Renal pelvis (tissue), 4 donors: ENCODE measurements around the gene SPAAR. TPM values are rescaled to one million over a fixed set of nuclear protein-coding genes. Genes with fewer than 3 reads are reported as not detected.
A peak's percentile ranks its signal among the peaks of the same experiment; 100 is the strongest.
"Not testable (repeated sequence)": the region's sequence is repeated elsewhere in the genome, so short reads cannot be mapped to it uniquely, and the experiment has no call there.

ENCODE experiments used
- DNase-seq: peaks from one replicate; pipeline ENCODE4 v3.0.0-alpha.2; 2013
- polyA plus RNA-seq, 3 donors: library from polyadenylated mRNA; unstranded; fragments of 120-200 nt; gene quantifications; one replicate each; pipeline ENCODE4 v1.2.1, GENCODE V29; 2013; ENCODE audit not compliant: insufficient read length in 3 of 3

SPAAR gene
- polyA plus RNA-seq, 3 donors, result 1.3 to 1.9 (median 1.8) TPM

DNA sequence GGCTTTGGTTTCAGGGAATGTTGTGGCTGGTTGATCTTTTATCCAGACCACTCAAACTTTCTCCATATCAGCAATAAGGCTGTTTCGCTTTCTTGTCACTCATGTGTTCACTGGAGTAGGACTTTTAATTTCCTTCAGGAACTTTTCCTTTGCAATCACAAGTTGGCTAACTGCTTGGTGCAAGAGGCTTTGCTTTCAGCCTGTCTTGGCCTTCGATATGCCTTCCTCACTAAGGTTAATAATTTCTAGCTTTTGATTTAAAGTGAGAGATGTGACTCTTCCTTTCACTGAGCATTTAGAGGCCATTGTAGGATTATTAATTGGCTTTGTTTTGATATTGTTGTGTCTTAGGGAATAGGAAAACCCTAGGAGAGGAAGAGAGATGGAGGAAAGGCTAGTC lies 10.3 kb upstream of the SPAAR start:
- no peak for DNase-seq

GRCh38 chr9:35903049-35903448 lies 6.2 kb upstream of the SPAAR start:
- peak; percentile 77 for DNase-seq

- DNase-seq, result no peak
Observed at GRCh38 chr9:35904338-35904737, 5.0 kb upstream of the SPAAR start.

DNA sequence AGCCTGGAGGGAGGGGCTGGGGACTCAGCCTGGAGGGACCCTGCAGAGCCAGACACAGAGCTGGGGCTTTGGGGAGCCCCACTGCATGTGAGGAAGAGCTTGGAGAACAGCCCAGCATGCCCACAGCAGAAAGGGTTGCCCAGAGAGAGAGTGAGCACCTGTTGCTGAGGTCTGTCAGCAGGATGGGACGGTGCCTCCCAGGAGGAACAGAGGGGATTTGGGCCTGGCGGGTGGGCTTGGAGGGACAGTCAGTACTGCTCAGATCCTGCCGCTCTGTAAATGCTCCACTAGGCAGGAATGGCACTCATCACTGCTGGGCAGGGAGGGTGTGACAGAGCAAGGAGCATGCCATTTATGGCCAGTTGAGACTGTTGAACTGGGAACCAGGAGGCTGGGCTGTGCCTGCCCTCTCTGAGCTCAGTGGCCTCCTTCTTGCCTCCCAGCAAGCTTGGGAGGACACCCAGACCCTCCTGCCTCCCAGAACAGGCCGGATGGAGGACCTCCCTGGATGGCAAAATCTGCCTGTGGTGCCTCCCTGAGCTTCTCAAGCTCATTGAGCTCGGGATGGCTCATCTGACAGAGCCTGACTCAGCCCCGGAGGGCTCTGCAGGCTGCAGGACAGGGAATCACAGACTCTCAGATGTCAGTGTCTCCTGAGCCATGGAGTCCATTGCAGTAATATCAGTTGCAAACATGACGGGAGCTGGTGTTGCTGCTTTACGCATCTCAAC lies 4.1 kb upstream of the SPAAR start:
- DNase-seq, result no peak

GRCh38 chr9:35905912-35906679 lies 3.2 kb upstream of the SPAAR start, which contains the start of gene HRCT1:
TSS of gene HRCT1 (plus strand) at chr9:35906202. CDS start at chr9:35906288, 86 bp downstream.
- DNase-seq, result peak; percentile 70

DNA sequence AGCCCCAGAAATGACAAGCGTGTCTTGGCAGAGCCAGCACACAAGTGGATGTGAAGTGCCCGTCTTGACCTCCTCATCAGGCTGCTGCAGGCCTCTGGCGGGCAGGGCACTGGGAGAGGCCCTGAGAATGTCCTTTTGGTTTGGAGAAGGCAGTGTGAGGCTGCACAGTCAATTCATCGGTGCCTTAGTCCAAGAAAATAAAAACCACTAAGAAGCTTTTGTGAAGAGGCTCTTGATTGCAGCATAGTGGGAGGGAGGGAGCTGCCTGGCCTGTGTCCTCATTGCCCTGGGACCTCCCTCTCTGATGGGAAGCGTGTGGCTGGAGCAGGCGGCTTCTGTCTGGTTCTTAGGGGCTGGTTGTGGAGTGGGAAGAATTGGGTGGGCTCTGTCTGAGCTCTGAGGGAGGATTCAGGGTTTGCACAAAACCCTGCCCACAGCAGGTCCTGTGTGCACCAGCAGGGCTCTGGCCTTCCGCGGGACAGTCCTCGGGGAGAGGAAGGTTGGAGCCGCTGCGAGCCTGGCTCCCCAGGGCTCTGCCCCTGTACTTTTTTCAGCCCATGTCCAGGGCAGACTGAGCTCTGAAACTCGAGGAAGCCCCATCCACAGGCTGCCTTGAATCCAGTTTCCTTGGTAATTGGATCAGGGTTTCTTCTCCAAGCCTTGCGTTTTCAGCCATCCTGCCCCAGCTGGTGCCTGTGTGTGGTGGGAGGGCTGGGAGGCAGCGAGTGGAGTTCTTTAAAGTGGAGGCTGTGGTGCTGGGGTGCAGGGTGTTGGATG lies 2.2 kb upstream of the SPAAR start:
- no peak for DNase-seq

DNA sequence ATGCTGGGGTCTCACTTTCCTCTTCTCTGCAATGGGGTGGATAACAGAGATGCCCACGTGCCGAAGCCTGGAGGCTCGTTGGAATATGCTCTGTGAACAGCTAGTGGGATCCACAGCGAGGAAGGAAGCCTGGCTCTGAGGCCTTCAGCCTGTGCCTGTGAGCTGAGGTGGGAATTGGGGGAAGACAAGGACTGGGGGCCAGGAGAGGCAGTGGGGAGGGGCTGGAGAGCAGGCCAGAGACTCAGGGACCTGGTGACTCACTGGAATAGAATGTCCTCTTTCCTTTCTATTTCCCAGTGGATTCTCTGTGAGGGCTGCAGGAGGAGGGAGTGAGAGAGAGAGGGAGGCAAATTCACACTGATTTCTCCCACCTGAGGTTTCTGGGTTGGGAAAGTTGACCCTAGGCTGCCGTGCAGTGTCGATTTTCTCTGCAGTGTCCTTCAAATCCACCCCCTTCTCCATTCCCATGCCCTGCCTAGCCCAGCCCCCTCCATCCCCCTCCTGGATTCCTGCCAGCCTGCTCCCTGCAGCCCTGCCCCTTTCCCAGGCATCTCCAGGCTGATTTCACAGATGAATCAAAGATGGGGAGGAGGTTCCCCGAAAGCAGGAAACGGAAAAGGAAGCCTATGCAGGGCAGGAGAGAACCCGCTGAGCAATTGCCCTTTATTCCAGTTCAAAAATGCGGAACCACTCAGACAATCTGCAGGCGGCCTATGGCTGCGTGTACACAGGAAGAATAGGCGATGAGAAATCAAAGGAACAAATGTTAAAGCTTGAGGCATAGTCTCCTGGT lies 1.4 kb upstream of the SPAAR start:
- peak; percentile 62 for DNase-seq

GRCh38 chr9:35908504-35909125 lies 675 bp upstream of the SPAAR start:
- DNase-seq, result no peak

DNA sequence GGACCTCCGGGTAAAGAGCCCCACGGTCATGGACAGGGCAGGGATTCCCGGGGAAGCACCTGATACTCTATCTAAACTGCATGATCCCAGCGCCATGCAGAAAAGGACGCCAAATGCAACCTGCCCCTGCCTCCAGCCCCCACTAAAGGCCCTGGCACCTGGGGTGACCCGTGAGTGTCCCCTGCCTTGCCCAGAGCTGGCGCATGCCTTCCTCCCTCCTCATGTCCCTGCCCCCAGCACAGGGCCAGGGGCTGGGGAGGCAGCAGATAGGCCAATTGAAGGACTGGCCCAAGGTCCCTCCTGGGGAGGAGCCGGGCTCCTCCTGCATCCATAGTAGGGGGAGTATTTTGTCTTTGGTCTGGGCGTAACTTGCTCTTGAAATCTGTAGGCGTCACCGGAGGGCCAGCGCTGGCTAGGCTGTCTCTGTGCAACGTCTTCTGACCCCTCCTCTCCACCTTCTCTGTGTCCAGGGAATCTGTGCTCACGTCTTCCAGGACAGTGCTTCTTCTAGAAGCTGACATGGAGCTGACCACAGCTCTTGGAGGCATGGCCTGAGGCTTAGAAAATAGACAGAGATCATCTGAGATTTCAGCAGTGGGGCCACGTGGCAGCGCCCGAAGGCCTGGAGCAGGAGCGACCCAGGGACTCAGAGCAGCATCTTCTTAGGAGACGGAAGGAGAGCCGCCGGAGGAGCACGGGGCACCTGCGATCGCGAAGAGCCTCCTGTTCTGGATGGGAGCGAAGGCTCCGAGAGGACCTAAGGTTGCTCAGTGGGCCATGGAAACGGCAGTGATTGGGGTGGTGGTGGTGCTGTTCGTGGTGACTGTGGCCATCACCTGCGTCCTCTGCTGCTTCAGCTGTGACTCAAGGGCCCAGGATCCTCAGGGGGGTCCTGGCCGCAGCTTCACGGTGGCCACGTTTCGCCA lies 660 bp downstream of the SPAAR start:
- DNase-seq, result no peak

DNA sequence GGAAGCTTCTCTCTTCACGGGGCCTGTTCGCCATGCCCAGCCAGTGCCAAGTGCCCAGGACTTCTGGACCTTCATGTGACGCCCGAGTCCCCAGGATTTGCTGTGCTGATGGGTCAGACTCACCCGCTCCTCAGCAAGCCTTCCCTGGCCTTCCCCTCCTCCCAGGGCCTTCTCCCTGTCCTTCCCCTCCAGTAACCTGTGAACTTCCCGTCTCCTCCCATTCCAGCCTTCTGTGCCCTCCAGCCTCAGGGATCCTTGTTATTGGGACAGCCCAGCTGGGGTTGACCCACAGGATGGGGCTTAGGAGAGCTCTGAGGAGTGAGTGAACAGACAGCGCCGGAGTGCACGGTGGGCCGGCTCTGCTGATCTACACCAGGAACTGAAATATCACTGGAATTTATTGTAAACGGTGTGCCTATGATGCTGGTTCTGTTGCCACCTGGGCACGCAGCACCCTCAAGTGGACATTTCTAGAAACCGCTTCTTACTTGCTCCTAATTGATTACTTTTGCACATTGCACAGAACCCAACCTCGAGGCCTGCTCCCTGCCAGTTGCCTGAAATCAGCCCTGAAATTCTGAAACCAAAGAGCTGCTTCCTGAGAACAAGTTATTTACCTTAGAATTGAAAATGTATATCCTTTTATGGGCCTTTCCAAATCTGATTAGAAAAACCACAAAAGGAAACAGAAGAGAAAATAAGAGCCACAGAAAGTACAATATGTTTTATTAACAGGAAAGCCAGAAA lies 1.5 kb downstream of the SPAAR start:
- DNase-seq, result no peak

- no peak for DNase-seq
Observed at GRCh38 chr9:35911690-35912089, 2.4 kb downstream of the SPAAR start.

GRCh38 chr9:35912791-35913400 lies 3.6 kb downstream of the SPAAR start:
- no peak for DNase-seq

DNA sequence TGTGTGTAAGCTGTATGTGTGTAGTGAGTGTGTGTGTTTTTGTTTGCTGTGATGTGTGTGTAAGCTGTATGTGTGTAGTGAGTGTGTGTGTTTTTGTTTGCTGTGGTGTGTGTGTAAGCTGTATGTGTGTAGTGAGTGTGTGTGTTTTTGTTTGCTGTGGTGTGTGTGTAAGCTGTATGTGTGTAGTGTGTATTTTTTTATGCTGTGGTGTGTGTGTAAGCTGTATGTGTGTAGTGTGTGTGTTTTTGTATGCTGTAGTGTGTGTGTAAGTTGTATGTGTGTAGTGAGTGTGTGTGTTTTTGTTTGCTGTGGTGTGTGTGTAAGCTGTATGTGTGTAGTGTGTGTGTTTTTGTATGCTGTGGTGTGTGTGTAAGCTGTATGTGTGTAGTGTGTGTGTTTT lies 4.1 kb downstream of the SPAAR start:
- DNase-seq, result not testable (repeated sequence)

DNA sequence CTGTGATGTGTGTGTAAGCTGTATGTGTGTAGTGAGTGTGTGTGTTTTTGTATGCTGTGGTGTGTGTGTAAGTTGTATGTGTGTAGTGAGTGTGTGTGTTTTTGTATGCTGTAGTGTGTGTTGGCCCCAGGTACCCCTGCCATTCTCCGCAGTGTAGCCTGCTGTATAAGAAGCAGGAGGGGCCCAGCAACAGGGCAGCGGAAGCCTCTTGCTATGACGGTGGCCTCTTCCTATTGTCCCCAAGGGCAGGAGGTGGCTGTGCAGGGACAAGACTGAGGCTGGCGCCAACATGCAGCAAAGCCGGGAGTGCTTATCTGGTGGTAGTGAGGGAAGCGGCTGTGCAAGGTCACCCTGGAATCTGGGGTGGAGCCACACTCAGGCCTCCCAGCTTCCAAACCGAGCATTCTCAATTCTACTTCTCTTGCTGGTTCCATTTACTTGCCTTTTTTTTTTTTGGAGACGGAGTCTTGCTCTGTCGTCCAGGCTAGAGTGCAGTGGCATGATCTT lies 5.1 kb downstream of the SPAAR start:
- DNase-seq, result no peak

GRCh38 chr9:35915681-35916294 lies 6.5 kb downstream of the SPAAR start:
- DNase-seq, result no peak

DNA sequence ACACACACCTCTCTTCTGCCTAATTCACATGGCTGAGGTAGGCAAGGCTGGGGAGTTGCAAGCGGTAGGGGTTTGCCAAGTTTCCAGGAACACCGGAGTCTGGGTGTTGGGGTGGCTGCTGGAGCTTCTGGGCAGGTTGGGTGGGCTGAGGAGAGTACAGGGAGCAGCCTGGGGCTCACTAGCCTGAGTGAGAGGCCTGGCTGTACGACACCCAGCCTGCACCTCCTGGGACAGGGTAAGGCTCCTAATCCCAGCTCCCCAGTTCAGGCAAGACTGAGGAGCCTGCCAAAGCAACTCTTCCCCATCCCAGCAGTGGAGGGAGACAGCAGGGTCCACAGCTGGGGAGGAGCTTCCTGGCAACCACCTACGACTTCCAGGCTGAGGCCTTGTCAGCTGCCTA lies 8.0 kb downstream of the SPAAR start:
- DNase-seq, result no peak

GRCh38 chr9:35918780-35919179 lies 9.5 kb downstream of the SPAAR start:
- DNase-seq, result no peak
